NCI-H2081 treated with DMSO at 0.1 percent for 48 hours (cell line): ENCODE data around the gene HSDL2.

Experiments
- DNase-seq: peaks from one replicate; lab custom pipeline; 2025; lab: John Stamatoyannopoulos, UW

The HSDL2 gene

DNA sequence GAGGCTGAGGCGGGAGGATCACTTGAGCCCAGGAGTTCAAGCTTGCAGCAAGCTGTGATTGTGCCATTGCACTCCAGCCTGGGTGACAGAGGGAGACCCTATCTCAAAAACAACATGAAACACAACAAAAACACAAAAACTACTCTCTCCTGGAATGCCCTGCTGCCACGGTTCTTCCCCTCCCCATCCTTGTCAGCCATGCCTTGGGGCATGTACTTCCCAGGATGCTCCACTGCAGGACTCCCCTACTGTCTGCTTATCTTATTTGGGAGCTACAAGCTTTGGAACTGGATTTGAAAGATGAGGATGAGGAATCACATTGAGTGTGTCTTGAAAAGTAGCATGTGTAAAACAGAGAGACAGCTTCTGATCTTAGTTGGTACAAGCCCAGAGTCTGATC, 66.6 kb downstream of the HSDL2 start:
- no peak for DNase-seq

DNA sequence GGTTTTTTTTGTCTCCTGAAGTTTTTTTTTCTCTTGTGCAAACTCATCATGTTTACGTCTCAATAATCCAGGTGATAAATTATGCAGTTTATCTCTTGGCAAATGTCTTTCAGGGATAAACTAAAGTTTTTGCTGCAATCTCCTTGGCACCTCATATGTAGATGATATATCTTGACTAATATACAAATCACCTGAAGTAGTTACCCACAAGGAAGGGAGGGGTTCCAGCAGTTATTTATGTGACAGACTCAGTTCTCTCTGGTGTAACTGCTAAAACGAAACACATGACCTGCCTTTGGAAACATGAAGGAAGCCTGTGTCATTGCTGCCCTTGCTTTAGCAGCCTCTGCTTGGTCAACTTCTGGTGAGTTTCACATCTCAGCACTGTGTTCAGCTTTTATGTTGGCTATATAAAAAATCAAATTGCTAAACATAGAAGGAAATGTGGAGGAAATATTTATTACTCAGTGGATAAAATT, 67.4 kb downstream of the HSDL2 start:
- DNase-seq: no peak

DNA sequence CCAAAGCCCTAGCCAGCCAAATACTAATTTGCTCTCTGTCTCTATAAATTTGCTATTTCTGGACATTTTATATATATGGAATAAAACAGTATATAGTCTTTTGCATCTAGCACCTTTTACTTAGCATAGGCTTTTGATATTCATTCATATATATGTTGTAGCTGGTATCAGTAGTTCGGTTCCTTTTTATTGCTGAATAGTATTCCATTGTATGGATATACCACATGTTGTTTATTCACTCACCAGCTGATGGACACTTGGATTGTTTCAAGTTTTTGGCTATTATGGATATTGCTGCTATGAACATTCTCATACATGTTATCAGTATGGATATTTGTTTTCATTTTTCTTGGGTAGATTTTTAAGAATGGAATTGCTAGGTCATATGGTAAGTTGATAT, 82.9 kb downstream of the HSDL2 start:
- DNase-seq: no peak

DNA sequence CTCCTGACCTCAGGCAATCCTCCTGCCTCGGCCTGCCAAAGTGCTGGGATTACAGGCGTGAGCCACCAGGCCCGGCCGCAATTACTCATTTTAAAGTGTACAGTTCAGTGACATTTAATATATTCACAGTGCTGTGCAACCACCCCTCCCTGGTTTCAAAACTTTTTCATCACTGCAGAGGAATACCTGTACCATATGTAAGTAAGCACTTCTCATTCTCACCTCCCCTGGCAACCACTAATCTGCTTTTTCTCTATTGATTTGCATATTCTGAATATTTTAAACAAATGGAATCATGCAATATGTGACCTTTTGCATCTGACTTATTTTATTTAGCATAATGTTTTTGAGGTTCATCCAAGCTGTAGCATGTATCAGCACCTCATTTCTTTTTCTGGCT, 85.4 kb downstream of the HSDL2 start:
- DNase-seq: no peak

DNA sequence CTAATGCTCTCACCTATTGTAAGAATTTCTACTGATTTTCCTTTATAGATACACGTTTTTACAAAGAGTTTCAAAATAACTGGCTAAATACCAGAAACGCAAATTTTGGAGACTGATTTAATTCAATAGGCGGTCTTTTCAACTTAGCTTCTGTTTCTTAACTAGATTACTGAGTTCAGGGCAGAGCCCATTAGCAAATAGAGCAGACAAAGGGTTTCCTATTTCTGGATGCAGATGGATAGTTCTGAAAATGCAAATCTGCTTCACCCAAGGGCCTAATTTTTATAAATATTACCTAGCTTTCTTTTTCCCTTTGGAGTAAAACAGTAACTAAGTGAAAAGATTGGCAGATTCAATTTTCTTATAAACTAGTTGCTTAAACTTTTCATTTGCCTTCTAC, 93.1 kb downstream of the HSDL2 start:
- no peak for DNase-seq

DNA sequence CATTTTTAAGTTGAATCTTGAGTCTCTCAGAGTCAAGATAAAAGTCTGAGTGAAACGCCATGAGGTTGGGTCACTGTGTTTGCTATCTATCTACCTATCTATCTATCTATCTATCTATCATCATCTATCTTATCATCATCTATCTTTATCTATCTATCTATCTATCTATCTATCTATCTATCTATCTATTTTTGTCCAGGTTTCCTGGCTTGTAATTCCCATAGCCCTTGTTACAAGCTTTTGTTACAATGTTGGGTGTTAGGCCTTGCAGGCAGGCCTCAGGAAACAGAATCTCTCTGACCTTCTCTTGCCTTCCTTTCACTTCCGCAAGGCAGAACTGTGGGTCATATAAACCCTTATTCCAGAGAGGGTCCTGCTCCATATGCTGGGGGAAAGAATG, 94.1 kb downstream of the HSDL2 start:
- DNase-seq: no peak

DNA sequence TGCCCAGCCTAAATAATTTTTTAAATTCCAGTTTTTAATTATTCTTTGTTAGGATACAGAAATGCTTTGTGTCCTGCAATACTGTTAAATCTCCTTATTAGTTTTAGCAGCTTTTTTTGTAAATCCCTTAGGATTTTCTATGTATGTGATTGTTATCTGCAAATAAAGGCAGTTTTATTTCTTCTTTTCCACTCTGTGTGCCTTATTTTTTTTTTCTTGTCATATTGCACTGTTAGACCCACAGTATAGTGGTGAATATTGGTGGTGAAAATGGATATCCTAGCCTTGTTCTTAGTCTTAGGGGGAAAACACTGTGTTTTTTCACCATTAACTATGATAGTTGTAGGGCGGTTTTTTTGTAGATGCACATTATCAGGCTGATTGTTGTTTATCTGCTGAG, 95.4 kb downstream of the HSDL2 start:
- no peak for DNase-seq

DNA sequence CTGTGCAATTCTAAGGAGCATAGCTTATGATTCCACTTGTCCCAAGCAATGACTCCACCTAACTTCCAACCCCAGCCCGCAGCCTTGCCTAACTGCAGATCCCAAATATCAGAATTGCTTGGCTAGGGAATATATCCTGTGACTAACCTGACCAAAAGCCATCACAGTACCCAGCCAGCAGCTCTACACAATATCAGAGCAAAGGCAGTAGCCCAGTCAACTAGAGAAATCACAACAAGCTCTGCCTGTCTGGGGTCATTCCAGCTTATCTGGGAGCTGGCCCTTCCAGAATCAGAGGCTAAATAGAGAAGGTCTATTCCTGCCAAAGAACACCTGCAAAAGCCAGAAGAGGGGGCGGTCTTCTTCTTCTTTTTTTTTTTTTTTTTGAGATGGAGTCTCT, 97.4 kb downstream of the HSDL2 start:
- no peak for DNase-seq

DNA sequence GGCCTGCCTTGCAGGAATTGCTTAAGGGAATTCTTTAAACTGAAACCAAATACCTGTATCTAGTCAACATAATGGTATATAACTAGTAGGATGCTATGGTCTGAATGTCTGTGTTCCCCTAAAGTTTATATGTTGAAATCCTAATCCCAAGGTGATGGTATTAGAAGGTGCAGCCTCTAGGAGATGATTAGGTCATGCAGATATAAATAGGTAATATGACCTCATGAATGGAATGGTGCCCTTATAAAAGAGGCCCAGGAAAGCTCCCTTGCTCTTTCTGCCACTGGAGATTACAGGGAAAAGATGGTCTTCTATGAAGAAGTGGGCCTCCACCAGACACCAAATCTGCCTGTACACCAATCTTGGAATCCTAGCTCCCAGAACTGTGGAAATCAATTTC, 99.3 kb downstream of the HSDL2 start:
- no peak for DNase-seq

DNA sequence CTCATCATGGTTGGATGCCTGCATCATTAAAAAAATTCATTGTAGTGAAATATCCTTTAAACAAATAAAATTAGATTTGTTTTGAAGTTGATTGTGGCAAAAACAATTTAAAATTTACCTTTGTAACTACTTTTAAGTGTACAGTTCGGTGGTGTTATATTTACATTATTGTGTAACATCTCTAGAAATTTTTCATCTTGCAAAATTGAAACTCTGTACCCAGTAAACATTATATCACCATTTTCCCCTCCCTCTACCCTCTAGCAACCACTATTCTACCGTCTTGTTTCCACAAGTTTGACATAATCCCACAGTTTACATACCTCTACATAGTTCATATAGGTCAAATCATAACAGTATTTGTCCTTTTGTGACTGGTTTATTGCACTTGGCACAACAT, 104.7 kb downstream of the HSDL2 start:
- DNase-seq: no peak

DNA sequence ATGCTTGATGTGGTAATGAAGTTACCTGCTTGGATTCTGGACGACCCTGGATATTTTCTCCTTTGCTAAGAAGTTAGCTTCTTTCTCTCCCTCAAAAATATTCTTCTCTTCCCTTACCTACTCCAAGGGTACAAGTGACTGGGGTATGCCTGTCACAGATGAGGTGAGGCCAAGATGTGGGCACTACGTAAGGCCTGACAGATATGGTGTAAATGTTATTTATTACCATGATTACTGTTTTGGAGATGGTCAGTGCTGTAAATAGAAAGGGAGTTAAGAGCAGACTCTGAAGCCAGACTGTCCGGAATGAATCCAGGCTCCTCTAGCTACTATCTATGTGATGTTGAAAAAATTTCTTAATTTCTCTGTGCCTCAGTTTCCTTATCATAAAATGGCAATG, 105.7 kb downstream of the HSDL2 start:
- DNase-seq: no peak

DNA sequence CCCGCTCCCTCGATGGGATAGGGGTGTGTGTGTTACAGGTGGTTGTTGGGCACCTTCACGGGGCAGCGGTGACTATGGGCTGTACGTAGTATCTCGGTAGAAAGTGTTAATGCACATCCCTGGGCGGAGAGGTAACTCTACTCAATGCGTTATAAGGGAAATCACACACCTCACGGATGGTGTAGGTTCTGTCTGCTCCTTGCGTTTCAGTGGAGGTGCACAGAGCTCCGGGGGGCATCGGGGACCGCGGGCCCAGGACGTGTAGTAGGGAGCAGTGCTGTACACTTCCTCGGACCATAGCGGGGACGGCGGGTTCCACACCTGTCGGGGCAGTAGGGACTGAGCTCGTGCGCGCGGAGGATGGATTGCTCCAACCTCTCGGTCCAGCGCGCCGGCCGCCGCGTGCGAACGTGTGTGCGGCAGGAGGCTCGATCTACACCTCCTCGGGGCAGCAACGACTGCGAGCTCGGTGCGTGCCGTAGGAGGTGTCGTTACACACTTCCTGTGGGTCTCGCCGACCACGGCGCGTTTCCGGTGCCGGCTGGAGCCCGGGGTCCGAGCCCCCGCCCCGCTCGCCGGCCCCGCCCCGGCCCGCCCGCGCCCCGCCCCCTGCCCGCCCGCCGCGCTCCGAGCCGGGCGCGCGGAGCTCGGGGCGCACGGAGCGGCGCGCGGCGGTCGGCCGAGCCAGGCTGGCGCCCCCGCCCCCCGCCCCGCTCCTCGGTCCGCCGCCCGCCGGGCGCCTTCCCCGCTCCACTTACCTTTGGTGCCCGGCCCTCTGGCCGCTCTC, 106.5 kb downstream of the HSDL2 start, which contains the start of gene KIAA1958:
Gene KIAA1958, plus strand, starts transcription at position 607 of the 787 bp plus-strand sequence. CDS start 87,254 bp downstream, outside the sequence.
- DNase-seq: peak; percentile 43

DNA sequence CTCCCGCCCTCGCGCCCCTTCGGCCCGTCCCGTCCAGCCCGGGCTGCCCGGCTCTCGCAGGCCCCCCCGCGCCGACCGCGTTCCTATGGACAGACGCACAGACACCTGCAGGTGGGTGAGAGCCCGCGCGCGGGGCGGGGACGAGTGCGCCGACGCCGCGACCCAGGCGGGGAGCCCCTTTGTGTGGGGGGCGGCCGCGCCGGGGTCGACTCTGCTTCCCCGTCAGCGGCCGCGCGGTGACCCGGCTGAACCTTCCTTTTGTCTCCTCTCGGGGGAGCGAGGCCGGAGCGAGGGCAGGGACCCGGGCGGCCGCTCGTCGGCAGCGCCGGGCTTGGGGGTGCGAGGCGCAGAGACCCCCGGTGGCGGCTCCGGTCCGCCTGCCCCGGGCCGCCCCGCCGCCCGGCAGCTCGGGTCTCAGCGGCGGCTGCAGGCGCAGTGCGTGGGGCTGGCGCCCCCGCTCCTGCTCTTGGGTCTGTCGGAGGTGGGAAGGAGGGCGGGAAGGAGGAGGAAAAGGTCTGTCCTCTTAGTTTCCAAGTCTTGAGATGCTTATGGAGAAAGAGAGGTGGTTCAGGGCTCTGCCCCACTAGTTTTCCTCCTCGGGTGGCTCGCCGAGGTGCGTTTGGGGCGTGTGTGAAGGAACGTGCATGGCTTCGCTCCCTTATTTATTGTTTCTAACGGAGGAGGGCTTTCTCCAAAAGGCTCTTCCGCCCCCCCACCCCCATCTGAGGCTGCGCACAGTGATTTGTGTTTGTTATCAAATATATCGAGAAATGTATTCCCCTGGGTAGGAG, 107.3 kb downstream of the HSDL2 start:
- no peak for DNase-seq

DNA sequence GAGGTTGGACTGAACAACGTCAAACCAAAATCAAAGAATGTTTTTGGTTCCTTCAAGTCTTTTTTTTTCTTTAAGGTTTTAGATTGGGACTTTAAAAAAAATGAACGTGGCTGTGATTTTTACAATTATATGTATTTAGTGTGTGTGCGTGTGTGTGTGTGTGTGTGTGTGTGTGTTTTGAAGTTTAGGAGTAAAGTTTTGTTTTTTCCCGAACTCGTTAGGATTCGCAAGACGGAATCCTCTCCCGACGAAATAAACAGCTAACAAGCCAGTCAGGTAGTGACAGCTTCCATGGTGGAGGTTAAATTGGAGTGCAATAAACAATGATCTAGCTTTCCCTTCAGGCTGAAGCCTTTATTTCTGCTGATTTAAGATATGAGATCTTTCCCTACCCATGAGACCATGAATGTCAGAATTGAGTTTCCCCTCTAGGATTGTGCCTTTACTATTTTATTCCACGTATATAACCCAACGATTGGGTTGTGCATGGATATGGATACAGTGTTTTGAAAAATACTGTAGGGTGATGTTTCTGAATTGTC, 108.0 kb downstream of the HSDL2 start:
- DNase-seq: no peak

DNA sequence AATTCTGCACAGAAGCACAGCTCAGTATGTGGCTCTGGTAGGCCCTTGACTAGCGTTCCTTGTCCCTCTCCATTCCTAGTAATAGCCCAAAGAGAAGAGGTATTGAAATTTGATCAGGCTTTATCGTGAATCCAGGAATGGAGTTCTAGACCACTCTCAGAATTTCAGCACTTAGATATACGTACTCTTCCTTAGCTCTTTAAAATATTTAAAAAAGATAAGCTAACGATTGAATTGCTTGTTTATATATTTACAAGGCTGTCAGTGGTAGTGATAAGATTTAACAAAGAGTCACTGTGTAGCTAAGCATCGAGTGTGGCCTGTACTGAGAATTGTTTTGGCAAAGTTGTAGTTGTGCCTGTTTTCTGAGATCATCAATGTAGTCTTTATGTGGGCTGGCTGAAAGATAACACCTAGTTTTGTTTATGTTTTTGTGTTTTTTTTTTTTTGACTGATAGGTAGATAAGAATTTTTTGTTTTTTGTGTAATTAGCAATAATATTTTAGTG, 109.2 kb downstream of the HSDL2 start:
- DNase-seq: no peak

DNA sequence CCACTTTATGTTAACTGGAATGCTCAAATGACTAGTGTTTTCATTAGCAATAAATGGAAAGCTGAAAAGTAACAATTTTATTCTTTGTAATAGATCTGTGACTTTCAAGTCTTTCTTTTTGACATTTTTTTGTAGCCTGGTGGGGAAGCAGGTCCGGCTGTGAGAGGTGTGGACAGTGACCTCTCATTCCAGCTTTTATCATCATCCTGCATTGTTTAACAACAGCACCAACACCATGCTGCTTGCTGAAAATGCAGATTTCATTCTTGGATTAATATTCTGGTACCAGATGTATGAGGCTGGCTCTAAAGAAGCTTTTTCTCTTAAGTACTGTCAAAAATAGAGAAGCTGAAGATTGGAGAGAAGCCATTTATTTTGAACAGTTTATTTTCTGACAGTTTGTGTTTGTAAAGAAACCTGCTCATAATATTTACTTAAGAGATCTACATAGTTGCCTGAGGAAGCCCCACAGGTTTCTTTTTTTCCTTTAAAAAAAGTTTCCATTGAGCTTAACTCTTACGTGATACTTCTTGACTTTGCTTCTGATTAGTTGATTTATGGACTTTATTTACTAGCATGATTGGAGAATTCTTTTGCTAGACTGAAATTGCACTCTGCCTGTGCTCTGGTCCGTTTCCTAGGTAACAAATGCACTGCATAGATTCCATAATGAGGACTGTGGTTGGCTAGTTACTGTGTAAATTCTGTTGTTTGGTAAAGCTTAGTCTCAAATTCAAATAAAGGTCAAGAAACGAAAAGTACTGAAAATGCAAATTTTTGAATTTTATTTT, 110.2 kb downstream of the HSDL2 start:
- no peak for DNase-seq

DNA sequence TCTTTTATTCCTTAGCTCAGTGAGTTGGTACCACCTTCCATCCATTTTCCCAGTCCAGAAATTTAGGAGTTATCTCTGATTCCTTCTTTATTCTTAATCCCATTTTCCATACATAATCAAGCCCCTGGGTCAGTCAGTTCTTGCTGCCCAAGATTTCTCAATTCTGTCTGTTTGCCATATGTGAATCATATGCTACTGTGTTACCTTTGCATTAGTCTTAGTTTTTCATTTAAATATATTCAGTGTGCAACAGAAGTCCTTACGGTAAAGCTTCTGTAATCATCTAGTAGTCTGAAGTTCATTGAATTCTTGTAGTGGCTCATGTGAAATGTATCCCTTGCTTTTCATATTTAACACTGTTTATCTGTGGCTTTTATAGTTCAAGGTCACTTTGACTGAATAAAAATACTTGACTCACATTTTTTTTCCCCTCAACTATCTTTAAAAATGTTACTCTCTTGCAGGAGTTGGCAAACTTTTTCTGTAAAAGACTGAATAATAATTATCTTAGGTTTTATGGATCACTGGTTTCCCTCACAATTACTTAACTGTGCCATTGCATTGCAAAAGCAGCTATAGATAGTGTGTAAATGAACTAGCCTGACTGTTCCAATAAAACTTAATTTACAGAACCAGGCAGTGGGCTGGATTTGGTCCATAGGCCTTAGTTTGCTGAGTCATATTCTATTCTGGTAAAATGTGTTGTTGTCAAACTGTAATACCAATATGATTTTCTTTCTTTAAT, 113.7 kb downstream of the HSDL2 start:
- DNase-seq: no peak

DNA sequence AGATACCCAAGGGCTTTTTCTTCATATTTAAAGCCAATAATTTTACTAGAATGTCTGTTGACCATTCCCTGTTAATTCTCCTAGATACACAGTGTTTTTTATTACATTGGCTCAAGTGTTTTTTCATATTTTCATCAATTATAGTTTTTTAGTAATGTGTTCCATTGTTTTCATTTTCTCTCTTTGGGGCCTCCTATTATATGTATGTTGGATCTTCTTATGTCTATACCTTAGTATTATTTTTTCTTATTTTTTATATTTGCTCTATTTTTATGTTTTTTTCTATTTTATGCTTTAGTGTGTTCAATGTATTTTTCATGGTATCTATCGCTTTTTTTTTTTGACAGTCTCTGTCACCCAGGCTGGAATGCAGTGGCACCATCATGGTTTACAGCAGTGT, 114.2 kb downstream of the HSDL2 start:
- no peak for DNase-seq

DNA sequence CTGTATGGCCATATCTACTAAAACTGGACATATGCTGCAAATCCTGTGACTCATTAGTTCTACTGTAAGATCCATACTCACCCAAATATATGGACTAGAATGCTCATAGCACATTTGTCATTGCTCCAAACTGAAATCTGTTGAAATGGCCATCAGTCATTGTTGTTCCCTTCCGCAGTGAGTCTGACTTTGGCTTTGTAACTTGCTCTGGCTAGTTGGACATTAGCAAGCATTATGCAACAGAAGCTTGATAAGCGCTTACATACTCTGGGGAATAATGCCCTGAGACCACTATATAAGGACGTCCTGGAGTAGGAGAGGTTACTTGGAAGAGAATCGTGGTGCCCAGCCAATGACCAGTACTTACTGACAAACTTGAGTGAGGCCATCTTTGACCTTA, 115.7 kb downstream of the HSDL2 start:
- DNase-seq: no peak

DNA sequence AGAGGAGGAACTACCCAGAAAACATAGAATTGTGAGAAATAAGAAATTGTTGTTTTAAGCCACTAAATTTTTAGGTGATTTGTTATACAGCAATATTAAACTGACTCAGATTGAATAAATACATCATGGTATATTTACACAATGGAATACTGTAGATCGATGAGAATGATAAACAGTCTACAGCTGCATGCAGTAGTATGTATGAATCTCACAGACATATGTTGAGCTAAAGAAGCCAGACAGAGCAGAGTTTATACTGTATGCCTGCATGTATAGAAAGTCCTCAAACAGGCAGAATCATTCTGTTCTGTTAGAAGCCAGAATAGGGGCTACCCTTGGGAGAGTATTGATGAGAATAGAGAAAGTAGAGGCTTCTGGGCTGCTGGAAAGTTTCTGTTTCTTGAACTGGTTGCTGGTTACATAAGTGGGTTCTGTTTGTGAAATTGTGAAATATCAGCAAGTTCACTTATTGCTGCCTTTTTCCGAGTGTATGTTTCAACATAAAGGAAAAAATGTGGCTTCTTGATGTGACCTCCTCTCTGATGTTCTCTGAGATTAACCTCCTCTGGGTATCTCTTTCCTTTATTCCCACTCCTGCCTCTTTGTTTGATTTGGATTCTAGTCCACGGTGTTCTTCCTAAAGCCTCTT, 116.3 kb downstream of the HSDL2 start:
- no peak for DNase-seq

DNA sequence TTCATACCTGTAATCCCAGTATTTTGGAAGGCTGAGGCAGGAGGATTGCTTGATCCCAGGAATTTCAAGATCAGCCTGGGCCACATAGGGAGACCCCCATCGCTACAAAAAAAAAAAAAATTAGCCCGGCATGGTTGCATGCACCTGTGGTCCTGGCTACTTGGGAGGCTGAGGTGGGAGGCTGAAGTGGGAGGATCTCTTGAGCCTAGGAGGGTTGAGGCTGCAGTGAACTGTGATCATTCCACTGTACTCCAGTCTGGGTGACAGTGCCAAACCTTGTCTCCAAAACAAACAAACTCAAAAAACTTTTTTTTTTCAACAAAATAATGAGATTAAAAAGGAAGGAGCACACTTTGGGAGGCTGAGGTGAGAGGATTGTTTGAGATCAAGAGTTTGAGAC, 120.9 kb downstream of the HSDL2 start:
- no peak for DNase-seq
